A673 (cell line): ENCODE results near the gene EDN1.

ENCODE experiments used
- EZH2 ChIP-seq: fragments of 200-600 bp; sonication (generic); IDR thresholded peaks from 2 replicates; pipeline ENCODE4 v1.6.1; 2017; ENCODE audit warnings: borderline replicate concordance, low read depth, mild to moderate bottlenecking, mixed read lengths, antibody characterized with exemption, low read length; ENCODE audit not compliant: poor library complexity, severe bottlenecking
- TF ChIP-seq, protein P1 (sequence below): fragments of 300-800, 200-600 bp; sonication (generic); conservative IDR thresholded peaks from 2 replicates; pipeline ENCODE4 v1.5.1; 2017; ENCODE audit warnings: low read depth, mild to moderate bottlenecking, antibody characterized with exemption, low read length, moderate library complexity, mixed read lengths

DNA sequence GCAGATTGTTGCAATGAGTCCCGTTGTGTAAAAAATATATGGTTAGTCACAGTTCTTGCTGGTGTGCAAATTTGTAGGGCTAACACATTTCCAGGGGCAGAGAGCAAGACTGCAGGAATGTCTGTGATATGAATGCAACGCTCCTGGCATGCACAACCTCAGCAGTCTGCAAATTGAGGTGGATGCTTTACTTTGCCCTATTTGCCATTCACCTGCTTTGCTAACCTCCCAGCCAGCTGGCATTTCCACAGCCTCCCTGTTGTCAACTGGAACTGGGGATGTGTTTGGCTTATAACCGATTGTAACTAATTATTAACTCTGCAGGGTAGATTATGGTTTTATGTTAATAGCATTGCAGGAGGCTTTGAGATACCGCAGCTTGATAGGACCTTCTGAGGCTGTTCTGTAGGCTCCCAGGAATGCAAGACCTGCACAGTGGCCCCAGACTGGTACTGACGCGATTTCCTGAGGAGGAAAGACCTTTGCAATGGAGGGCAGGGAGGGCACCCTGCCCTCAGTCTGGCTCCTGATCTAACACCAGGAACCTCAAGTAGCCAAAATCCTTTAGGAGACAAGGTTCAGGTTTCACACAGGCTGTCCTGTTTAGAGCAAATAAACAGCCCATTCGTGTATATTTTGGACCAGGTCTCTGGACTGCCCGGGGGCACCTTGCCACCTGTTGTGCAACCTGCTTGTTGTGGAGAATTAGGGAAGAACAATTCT is 53.4 kb downstream of the EDN1 start:
- TF ChIP-seq EZH2: no peak
- TF ChIP-seq, protein P1, sequence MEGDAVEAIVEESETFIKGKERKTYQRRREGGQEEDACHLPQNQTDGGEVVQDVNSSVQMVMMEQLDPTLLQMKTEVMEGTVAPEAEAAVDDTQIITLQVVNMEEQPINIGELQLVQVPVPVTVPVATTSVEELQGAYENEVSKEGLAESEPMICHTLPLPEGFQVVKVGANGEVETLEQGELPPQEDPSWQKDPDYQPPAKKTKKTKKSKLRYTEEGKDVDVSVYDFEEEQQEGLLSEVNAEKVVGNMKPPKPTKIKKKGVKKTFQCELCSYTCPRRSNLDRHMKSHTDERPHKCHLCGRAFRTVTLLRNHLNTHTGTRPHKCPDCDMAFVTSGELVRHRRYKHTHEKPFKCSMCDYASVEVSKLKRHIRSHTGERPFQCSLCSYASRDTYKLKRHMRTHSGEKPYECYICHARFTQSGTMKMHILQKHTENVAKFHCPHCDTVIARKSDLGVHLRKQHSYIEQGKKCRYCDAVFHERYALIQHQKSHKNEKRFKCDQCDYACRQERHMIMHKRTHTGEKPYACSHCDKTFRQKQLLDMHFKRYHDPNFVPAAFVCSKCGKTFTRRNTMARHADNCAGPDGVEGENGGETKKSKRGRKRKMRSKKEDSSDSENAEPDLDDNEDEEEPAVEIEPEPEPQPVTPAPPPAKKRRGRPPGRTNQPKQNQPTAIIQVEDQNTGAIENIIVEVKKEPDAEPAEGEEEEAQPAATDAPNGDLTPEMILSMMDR: no peak
